DMS53 treated with DMSO at 0.1 percent for 48 hours (cell line): ENCODE measurements around the gene POU2F3.
A peak's percentile ranks its signal among the peaks of the same experiment; 100 is the strongest.

Source experiments
- DNase-seq: peaks from one replicate; lab custom pipeline; 2025; ENCODE audit not compliant: unreplicated experiment; lab: John Stamatoyannopoulos, UW

POU2F3 gene

DNA sequence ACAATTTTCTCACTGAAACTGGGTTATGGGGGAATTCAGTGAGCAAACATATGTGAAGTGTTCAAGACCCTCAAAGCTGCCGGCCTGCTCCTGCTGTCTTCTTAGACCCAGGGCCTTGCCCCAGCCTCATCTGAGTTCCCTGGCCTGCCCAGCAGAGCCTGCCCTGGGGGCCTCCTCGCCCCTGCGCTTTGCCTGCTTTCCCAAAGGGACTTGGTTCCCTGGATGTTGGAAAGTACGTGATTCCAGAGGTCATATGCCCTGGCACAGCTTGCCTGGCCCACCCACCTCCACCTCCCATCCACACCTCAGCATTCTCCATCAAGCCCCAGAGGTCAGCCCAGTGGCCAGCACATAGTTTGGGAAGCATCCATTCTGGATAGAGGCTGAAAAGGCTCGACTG is 13.7 kb upstream of the POU2F3 start:
- no peak for DNase-seq

DNA sequence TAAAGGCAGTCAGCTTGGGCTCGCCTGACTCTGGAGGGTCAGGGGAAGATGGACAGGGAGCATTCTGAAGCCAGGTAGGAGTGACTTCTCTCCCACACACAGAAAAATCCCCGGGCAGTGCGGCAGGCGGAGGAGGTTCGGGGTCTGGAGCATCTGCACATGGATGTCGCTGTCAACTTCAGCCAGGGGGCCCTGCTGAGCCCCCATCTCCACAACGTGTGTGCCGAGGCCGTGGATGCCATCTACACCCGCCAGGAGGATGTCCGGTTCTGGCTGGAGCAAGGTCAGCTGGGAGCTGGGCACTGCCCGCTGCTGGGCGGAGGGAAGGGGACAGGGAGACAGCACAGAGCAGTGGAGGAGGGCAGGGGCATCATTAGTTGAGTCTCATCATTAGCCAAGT is 13.2 kb upstream of the POU2F3 start:
- no peak for DNase-seq

DNA sequence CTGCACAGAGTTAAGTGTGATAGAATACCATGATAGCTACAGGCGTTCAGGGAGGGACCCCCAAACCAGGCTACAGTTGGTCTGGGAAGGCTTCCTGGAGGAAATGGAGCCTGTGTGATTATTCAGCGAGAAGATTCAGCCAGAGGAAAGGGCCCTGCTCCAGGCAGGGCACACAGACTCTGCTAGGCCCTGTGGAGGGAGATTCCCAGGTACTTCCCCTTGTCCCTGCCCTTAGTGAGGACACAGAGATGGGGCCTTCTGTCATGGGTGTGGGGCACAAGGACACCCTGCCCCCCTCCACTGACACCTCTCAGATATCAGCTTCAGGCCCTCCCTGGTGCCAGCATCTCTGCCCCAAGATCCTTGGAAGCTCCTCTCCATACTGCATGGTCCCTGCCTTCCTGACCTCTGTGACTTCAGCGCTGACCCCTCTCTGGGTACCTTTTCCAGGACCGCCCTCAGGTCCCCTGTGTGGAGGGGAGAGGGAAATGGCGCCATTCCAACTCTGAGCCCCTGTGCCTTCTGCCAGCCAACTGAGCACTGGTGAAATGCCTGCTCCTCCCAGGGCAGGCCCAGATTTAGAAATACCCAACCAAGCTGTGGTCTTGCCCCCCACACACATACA is 12.6 kb upstream of the POU2F3 start:
- DNase-seq: no peak

DNA sequence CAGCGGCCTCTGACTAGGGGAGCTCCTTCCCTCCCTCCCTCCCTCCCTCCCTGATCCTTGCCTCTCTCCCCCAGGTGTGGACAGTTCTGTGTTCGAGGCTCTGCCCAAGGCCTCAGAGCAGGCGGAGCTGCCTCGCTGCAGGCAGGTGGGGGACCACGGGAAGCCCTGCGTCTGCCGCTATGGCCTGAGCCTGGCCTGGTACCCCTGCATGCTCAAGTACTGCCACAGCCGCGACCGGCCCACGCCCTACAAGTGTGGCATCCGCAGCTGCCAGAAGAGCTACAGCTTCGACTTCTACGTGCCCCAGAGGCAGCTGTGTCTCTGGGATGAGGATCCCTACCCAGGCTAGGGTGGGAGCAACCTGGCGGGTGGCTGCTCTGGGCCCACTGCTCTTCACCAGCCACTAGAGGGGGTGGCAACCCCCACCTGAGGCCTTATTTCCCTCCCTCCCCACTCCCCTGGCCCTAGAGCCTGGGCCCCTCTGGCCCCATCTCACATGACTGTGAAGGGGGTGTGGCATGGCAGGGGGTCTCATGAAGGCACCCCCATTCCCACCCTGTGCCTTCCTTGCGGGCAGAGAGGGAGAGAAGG is 11.1 kb upstream of the POU2F3 start:
- DNase-seq: no peak

DNA sequence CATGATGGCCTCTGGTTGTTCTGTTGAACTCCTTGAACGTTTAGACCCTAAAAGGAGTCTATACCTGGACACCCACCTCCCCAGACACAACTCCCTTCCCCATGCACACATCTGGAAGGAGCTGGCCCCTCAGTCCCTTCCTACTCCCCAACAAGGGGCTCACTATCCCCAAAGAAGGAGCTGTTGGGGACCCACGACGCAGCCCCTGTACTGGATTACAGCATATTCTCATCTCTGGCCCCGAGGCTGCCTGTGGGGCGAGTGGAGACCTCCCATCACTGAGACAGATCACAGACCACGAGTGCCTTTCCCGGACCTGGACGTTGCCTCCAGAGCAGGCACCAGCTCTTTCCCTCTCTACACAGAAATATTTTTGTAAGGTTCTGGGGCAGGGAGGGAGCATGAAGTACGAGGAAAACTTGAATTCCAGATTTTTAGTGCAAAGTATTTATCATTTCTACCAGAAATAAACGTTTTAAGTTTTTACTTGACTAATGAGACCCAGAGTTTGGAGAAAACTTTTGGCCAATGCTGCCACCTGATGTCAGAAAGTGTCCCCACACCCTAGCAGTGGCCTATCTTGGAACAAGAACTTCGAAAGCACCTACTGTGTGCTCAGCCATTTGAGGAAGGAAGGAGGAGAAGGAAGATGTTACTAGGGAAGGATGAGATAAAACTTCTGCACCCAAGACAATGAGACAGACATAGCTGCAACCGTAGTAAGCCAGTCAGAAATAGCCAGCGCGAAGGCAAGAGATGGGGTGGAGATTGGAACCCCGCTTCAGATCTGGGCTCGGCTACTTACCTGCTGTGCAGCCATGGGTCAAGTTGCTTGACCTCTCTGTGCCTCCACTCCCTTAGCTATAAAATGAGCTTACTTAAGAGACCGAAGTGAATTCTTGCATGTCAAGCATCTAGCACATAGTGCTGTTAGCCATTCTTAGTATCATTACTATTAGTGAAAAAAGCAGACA is 10.2 kb upstream of the POU2F3 start:
- DNase-seq: no peak

DNA sequence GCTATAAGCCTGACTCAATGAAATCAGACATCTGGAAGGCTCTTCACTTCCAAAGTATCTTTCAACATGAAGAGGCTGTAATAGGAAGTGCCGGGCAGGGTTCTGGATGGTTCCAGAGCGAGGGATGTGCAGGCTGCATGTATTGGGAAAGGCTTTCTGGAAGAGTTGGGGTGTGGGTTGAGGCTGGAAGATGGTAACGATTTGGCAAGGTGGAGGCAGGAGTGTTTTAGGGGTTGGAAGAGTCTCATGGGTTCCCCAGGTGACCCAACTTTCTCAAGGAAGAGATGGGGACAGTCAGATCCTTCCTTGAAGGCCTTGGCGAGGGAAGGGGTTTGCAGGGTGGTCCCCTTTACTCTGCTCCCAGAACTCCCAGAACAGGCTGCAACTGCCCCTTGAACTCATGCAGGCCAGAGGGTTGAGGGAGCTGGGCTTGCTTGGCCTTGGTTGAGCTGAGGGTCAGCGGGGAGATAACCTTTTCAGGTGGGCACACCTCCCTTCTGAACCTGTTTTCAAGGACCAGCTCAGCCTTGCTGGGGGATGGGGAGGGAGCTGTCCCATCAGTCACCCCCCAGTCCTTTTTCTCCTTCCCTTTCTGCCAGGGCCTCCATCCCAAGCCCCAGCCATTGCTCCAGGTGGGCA is 9.4 kb upstream of the POU2F3 start:
- no peak for DNase-seq

DNA sequence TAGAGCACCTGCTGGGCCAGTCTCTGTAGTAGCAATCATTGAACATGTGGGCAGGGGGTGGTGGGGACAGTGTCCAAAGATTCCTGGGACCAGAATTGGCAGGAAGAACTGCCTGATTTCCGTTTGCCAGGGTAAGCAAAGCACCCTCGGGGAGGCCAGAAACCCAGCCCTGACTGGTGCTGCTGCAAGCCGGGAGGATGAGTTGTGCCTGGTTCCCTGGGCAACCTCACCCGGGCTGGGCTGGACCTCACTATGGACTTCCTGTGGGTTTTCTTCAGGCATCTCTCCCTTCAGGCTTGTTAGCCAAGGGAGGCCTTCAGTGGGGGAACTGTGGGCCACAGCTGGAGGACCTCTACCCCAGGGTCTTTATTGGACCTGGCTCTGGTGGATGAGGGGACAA is 8.0 kb upstream of the POU2F3 start:
- no peak for DNase-seq

DNA sequence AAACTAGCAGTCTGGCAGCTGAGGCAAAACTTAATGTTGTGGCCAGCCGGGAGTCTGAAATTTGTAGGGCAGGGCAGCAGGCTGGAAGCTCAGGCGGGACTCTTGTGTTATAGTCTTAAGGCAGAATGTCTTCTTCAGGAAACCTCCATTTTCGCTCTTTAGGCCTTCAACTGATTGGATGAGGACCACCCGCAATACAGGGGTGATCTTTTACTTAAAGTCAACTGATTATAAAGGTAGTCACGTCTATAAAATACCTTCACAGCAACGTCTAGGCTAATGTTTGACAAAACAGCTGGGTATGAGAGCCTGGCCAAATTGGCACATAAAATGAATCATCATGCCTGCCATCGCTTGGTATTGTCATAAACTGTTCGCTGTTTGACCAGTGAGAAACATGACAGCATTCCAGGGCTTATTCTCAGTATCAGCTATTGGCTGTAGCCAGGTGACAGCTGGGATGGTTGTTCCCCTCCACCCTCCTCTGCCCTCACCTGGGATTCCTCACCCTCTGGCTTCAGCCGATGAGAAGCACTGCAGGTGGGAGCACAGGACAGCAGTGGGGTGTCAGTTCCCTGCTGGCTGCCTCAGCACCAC is 6.6 kb upstream of the POU2F3 start:
- no peak for DNase-seq

DNA sequence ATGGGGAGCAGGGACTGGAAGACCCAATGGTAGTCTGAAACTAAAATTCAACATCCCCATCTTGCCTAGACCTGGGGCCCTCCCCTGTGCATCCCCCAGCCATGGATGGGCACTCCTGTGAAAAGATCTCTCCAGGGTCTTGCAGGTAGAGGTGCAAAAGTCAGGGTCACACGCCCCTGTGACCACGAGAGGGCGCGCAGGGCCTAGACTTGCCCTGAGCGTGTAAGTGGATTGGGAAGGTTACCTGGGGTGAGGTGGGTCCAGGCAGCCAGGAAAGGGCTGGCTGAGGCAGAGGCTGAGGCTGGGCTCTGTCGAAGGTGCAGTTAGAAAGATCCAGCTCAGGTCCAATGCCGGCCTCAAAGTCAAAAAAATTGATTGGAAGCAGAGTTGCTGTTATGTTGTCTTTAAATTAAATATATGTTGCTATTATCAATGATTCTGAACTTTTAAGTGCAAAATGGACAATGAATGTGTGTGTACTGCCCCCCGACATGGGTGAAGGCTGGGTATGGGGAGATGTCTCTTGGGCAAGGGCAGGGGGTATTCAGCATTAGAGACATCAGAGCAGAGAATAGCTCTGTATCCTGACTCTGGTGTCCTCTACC is 4.8 kb upstream of the POU2F3 start:
- peak; percentile 63 for DNase-seq

DNA sequence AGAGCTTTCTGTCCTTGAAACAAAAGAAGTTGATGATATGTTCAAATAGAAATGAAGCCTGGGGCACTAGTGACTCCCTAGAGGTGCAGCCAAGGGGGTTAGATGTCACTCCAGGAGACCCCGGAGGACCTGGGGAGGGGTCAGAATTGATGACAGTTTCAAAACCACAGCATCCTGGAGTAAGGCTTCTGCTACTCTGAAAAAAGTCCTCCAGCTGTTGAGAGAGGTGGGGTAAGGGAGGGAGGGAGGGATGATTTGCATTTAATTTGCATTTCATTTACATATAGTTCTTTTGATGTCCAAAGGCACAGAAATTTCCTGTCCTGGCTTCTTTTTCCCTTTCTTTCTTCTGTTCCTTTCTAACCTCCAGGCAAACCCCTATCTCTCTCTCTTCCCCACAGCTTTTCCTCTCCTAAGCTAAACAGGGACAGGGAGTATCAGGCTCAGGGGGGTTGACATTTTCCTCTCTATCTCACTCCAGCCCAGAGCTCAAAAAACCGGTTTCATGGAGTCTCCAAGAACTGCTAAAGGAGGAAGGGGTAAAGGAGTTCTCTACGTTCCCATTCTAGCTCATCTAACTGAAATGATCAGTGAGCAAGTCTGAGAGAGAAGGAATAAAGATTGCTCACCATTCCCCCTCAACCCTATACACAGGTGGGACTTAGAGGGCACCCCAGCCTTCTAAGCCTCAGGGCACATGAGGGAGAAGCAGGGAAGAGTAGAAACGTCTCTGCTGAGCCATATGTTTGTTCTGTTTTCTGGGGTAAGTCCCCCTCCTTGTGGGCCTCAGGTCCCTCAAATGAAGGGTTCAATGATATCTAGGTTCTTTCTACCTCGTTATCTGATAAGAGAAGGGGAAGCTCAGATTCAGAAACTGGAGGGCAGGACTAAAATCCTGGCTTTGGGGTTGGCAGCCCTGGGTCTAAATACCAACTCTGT is 3.5 kb upstream of the POU2F3 start:
- no peak for DNase-seq

DNA sequence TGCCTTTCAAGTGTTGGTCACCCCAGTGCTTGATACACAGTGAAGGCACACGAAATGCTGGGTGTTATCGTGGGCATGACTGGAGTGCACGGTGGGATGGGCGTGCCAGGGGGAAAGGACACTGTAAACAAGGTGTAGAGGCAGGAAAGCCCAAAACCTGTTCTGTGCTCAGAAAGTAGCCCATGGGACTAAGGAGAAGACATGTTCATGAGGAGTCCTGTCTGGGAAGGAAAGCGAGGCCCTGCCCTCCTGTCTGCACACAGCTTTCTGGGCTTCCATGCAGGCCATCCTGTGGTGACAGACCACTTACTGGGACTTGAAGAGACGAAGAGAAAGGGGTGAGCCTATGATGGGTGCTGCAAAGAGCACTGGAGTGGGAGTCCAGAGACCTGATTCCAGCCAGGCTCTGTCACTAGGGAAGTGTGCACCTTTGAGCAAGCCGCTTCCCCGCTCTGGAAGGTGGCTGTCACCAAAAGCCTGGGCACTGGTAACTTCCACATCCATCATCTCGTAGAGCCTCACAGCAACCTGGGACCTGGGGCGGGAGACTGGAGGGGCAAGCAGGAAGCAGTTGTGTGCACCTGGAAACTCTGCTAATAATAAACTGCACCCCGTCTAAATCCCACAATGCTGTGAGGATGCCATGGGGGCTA is 846 bp upstream of the POU2F3 start:
- no peak for DNase-seq

DNA sequence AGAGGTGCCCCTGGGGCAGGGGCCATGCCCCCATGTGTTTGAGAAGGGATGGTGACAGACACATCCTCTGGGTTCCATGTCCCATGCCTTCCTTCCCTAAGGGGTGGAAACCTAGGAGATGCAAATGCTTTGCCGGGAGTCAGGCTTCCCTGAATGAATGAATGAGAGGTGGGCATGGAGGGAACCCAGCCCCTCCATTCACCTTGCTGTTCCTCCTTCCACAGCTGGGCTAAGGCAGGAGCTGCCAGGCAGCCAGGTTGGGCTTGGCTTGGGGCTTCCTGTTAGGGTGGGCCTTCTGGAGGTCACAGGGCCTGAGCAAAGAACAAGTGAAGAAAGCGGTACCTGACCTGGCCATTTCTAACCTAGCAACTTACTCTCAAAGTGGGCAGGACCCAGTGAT is 926 bp downstream of the POU2F3 start:
- DNase-seq: no peak

DNA sequence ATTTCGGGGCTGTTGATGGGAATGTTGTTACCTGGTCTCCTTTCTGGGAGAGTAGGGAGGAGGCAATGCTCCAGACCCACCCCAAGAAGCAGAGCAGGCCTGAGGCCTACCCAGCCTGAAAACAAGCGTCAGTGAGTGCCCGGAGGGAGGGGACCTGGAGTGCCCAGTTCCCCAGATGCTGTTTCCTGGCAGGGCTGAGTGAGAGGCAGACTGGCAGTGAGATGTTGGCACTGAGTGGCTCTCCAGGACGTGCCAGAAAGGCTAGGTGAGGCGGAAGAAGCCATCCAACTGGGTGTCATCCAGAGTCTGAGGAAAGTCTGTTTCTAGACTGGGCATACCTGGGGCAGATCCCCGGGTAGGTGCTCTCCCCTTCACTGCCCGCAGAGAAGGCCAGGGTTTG is 1.3 kb downstream of the POU2F3 start:
- no peak for DNase-seq

DNA sequence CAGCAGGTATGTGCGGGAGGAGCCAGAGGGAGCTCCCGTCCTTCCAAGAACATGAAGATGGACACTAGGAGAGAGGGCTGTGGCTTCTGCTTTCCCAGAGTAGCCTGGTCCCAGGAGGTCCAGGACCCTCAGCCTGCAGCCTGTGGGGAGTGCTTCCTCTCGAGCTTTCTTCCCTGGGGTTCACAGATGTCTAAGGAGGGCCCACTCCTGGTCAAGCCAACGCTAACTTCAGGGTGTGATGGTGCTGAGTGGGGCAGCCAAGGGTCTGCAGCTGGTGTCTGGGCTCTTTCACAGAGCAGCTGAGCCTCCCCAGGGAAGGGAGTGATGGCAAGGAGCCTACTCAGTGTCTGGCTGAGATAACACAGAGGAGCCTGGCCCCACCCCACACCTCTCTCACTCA is 3.3 kb downstream of the POU2F3 start:
- DNase-seq: no peak

DNA sequence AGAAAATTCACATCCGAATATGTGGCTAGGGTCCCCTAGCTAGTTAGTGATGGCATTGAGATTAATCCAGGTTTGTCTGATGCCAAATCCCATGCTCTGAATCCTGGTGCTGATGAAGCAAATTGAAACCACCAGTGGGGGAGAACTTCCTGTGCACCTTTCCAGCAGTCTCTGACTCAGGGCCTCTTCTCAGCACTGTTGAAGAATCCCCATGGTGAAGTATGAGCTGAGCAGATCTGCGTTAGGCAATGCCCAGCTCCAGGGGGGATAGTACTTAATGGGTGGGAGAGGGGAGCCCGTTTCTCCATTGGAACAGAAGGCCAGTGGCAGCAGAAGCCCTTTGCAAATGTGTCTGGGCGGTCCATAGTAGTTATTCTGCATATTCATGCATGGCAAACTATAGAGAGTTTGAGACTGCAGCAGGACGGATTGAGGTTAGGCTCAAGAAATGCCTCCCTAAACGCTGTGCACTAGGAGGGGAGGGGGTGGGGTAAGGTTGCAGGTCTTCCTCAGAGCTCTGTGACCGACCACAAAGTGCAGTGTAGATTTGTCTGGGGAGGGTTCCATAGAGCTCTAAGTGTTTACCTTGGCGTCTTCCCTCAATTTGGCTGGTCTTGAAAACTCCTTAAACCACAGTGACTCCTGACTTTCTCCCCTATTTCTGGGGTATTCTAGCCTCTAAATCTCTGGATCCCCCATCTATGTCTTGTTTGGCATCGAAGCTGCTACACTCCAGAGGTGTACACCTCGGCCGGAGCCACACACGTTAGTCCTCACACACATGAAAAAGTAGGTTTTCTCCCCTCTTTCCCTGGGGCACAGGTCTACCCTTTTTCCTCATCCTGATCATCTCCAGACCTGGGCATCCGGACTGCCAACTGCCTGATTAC is 4.8 kb downstream of the POU2F3 start:
- DNase-seq: no peak

DNA sequence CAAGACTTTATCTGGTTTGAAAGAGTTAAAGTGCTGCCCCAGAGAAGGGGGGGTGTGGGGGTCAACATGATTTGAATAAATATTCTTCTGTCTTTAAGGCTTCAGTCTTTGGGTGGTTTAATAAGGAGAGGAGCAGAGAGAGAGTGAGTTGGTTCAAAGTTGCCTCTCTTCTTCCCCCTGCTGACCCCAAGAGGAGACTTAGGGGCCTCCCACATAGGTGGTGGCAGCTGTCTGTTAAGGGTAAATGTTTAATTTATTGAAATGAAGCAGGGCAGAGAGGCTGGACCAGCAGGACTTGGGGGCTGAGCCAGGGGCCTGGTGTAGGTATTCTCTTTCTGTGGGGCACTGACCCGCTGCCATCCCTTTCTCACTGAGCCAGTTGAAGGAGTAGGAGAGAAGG is 5.5 kb downstream of the POU2F3 start:
- DNase-seq: no peak

DNA sequence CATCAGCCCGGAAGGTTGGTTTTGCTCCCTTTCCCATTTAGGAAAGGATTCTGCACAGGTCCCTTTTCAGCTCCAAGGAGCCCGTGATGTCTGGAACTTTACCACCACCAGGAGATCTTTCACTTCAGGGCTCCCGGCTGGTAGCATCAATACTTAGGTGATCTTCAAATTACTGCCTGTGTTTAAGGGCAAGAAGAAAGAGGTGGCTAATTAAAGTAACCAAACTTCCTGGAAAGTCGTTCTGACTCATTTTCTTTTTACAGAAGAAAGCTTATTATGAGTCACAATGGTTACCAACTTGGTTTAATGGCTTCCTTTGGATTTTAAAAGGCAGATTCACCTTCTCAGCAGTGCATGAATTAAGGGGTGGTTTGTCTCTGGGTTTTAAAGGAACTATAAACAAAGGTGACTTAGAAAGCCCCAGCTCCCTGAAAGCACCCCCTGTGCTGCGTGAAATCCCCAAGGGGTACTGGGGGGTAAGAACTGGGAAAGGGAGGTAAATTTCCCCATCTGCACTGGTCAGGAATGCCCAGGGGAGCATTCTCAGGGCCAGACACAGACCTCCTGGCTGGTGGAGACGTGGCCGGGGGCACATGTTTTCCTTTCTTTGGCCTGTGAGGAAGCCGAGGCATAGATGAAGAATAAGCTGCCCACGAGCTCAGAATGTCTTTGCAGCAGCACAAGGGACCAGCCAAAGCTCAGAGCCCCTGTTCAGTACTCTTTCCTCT is 8.8 kb downstream of the POU2F3 start:
- DNase-seq: no peak
